Type B pancreatic cell (in vitro differentiated cells): ENCODE data around the gene MAP3K1. TPM values are rescaled to one million over a fixed set of nuclear protein-coding genes. Genes with fewer than 3 reads are reported as not detected.
"Not testable (repeated sequence)": the region's sequence is repeated elsewhere in the genome, so short reads cannot be mapped to it uniquely, and the experiment has no call there.

Experiments
- DNase-seq: peaks from one replicate; pipeline ENCODE4 v3.0.0; 2021; ENCODE audit warnings: mixed read lengths; ENCODE audit not compliant: unreplicated experiment; ENCODE audit errors: extremely low spot score
- H3K27ac Mint-ChIP-seq: 2 replicates; pipeline ENCODE4 v1.8.0; 2021; ENCODE audit warnings: mild to moderate bottlenecking, mixed read lengths
- H3K27me3 Mint-ChIP-seq: 2 replicates; pipeline ENCODE4 v1.8.0; 2021; ENCODE audit warnings: mixed read lengths
- H3K36me3 Mint-ChIP-seq: 2 replicates; pipeline ENCODE4 v1.8.0; 2021; ENCODE audit warnings: mixed read lengths
- H3K4me1 Mint-ChIP-seq: one replicate; pipeline ENCODE4 v1.8.0; 2021; ENCODE audit warnings: mixed read lengths; ENCODE audit not compliant: unreplicated experiment
- H3K4me3 Mint-ChIP-seq: 2 replicates; pipeline ENCODE4 v1.8.0; 2021; ENCODE audit warnings: mild to moderate bottlenecking, mixed read lengths
- H3K9me3 Mint-ChIP-seq: 2 replicates; pipeline ENCODE4 v1.8.0; 2021; ENCODE audit warnings: mixed read lengths
- total RNA-seq: library from RNA; stranded (reverse); gene quantifications from 2 replicates; pipeline ENCODE4 v1.2.1, GENCODE V29; 2021; ENCODE audit warnings: low replicate concordance
- TF ChIP-seq, protein P1 (sequence below): fragments of 200-600 bp; sonication (generic); conservative IDR thresholded peaks from 2 replicates; pipeline ENCODE4 v1.5.0; 2021; ENCODE audit warnings: antibody characterized with exemption, mild to moderate bottlenecking

The MAP3K1 gene
- total RNA-seq, 1 donor from 2014 or later: 48.4 TPM

GRCh38 chr5:56817263-56818014, 2.1 kb downstream of the MAP3K1 start:
- H3K36me3 Mint-ChIP-seq: peaks cover 17% of the 10 kb centered on the region
- peak overlapping the region; percentile 89 for H3K4me3 Mint-ChIP-seq
- H3K27ac Mint-ChIP-seq: peak overlapping the region; percentile 82
- DNase-seq: no peak
- peaks cover 48% of the 10 kb centered on the region for H3K4me1 Mint-ChIP-seq
- H3K27me3 Mint-ChIP-seq: peaks cover 13% of the 10 kb centered on the region
- TF ChIP-seq, protein P1, sequence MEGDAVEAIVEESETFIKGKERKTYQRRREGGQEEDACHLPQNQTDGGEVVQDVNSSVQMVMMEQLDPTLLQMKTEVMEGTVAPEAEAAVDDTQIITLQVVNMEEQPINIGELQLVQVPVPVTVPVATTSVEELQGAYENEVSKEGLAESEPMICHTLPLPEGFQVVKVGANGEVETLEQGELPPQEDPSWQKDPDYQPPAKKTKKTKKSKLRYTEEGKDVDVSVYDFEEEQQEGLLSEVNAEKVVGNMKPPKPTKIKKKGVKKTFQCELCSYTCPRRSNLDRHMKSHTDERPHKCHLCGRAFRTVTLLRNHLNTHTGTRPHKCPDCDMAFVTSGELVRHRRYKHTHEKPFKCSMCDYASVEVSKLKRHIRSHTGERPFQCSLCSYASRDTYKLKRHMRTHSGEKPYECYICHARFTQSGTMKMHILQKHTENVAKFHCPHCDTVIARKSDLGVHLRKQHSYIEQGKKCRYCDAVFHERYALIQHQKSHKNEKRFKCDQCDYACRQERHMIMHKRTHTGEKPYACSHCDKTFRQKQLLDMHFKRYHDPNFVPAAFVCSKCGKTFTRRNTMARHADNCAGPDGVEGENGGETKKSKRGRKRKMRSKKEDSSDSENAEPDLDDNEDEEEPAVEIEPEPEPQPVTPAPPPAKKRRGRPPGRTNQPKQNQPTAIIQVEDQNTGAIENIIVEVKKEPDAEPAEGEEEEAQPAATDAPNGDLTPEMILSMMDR: no peak
- no peaks in the 10 kb centered on the region for H3K9me3 Mint-ChIP-seq

GRCh38 chr5:56818450-56819037, 3.2 kb downstream of the MAP3K1 start:
- DNase-seq: no peak
- H3K4me3 Mint-ChIP-seq: peak overlapping the region; percentile 81

DNA sequence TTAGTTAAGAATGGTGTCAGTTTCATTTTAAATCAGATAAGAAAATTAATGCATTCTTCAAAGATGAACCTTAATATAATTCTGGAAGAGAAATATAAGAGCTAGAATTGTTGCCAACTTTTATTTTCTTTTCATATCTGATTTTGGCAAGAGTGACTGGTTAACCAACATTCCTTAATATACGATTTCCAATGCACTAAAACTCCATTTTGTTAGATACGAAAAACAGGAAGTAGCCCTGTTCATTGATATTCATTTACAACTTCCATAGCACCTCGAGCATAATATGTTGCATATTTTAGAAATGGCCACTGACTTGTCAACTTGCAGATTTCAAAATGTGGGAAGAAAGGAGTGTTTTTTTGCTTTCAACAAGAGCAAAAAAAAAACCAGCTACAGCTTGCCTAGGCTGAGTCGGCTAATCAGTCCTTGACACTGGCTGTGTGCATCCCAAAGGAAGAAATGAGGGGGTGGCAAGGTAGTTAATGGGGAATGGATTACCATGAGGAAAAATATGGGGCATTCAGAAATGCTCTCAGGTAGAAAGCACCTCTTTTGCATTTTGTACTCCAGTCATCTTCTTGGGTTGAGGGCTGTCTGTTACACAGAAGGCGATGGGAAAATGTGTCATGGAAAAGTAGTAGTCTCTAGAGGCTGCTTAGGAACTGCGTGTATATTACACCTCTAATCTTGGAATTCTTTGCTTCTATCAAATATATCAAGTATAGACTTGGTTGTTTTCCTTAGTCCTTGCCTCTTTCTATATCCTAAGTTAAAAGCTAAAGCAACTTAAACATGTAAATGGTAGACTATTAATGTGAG, 3.9 kb downstream of the MAP3K1 start:
- DNase-seq: no peak
- Mint-ChIP-seq H3K9me3 (peaks cover 2% of the 10 kb centered on the region), H3K27me3 (peaks cover 4% of the 10 kb centered on the region), H3K27ac (peak overlapping the region; percentile 90), H3K4me1 (peaks cover 45% of the 10 kb centered on the region), H3K4me3 (peak overlapping the region; percentile 81), H3K36me3 (peaks cover 24% of the 10 kb centered on the region)
- TF ChIP-seq, protein P1: peak; percentile 26

More at GRCh38 chr5:56818450-56819037, 3.2 kb downstream of the MAP3K1 start:
- Mint-ChIP-seq H3K27me3 (peaks cover 9% of the 10 kb centered on the region), H3K4me1 (peaks cover 49% of the 10 kb centered on the region), H3K9me3 (no peaks in the 10 kb centered on the region), H3K36me3 (peaks cover 22% of the 10 kb centered on the region), H3K27ac (peak overlapping the region; percentile 90)
- TF ChIP-seq, protein P1: peak; percentile 63

- H3K27ac Mint-ChIP-seq, H3K4me3 Mint-ChIP-seq, DNase-seq, H3K9me3 Mint-ChIP-seq, H3K27me3 Mint-ChIP-seq: not testable (repeated sequence)
- Mint-ChIP-seq H3K4me1 (peaks cover 62% of the 10 kb centered on the region), H3K36me3 (peaks cover 32% of the 10 kb centered on the region)
Measured at GRCh38 chr5:56821868-56822267, 6.5 kb downstream of the MAP3K1 start.

DNA sequence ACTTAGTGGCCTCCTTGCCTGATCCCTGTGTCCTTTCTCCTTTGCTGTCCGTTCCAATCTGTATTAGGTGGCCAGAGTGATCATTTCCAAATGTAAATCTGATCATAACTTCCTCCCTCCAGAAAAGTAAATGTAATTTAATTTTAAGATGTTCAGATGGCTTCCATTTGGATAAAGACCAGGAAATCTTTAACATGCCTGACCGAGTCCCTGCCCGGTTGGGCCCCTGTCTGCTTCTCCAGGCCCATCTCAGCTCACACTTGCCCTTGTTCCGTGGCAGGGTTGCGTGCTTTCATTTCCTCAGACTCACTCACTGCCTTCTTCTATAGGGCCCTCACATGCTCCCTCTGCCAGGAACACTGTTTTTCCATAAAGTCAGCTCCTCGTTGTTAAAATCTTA, 7.6 kb downstream of the MAP3K1 start:
- TF ChIP-seq, protein P1: no peak
- Mint-ChIP-seq H3K36me3 (peaks cover 32% of the 10 kb centered on the region), H3K27ac (no peak overlapping the region), H3K27me3 (no peaks in the 10 kb centered on the region), H3K4me1 (peaks cover 65% of the 10 kb centered on the region), H3K9me3 (peaks cover 3% of the 10 kb centered on the region), H3K4me3 (no peak overlapping the region)
- DNase-seq: no peak

DNA sequence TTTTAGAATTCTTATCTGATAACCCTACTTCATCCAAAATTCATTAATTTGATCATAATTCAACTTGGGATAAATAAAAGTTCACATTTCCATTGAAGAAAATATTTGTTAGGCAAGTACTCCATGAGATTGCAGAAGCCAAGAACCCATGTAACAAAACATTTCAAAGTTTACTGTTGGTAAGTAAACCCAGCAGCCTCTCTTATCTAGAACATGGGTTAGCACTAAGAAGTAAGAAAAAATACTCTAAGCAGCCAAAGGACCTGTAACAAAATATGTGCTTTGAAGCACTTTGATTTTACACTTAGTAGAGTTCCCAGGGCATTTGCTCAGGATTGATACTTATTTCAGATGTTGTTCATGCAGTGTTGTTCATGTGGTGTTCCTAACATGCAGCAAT, 8.7 kb downstream of the MAP3K1 start:
- Mint-ChIP-seq H3K27me3 (no peaks in the 10 kb centered on the region), H3K4me1 (peaks cover 65% of the 10 kb centered on the region), H3K4me3 (peak overlapping the region; percentile 19), H3K36me3 (peaks cover 32% of the 10 kb centered on the region), H3K9me3 (peaks cover 3% of the 10 kb centered on the region), H3K27ac (no peak overlapping the region)
- TF ChIP-seq, protein P1: no peak
- DNase-seq: no peak
